Calu3 (cell line): ENCODE measurements around the gene CLDN10. TPM values are rescaled to one million over a fixed set of nuclear protein-coding genes. Genes with fewer than 3 reads are reported as not detected.

ENCODE experiments used
- BruUV-seq: library from RNA; stranded (reverse); fragments of 400-500 nt; replicated peaks from 2 replicates; lab custom pipeline; 2021; lab: Mats Ljungman, UMichigan
- CTCF ChIA-PET: fragments of 300-600 bp; sonication (Branson Sonifier 250); formaldehyde crosslinking; loops from one replicate; lab custom pipeline; 2022; ENCODE audit warnings: antibody characterized with exemption; lab: Charles Lee
- DNase-seq: peaks from one replicate; pipeline ENCODE4 v3.0.0; 2022
- H3K27ac Mint-ChIP-seq: one replicate; pipeline ENCODE4 v1.8.0; 2022; ENCODE audit warnings: mixed read lengths; ENCODE audit not compliant: unreplicated experiment
- H3K27me3 Mint-ChIP-seq: one replicate; pipeline ENCODE4 v1.8.0; 2022; ENCODE audit warnings: mixed read lengths; ENCODE audit not compliant: unreplicated experiment
- H3K36me3 Mint-ChIP-seq: one replicate; pipeline ENCODE4 v1.8.0; 2022; ENCODE audit warnings: mild to moderate bottlenecking, moderate library complexity, mixed read lengths; ENCODE audit not compliant: insufficient read depth, unreplicated experiment
- H3K4me1 Mint-ChIP-seq: one replicate; pipeline ENCODE4 v1.8.0; 2022; ENCODE audit warnings: mild to moderate bottlenecking, low read depth, mixed read lengths; ENCODE audit not compliant: unreplicated experiment
- H3K4me3 Mint-ChIP-seq: one replicate; pipeline ENCODE4 v1.8.0; 2022; ENCODE audit warnings: mild to moderate bottlenecking, low read depth, moderate library complexity, mixed read lengths; ENCODE audit not compliant: unreplicated experiment
- H3K9me3 Mint-ChIP-seq: one replicate; pipeline ENCODE4 v1.8.0; 2022; ENCODE audit warnings: low read depth, mixed read lengths; ENCODE audit not compliant: unreplicated experiment
- CTCF ChIP-seq: fragments of 200-600 bp; IDR thresholded peaks from one replicate; pipeline ENCODE4 v1.8.0; 2022; ENCODE audit warnings: antibody characterized with exemption; ENCODE audit not compliant: unreplicated experiment
- intact Hi-C: fragments of 100-400 bp; cut with micrococcal nuclease; formaldehyde crosslinking; loops from one replicate; pipeline ENCODE4 v1.10.0; 2022; ENCODE audit not compliant: unreplicated experiment
- total RNA-seq: library from RNA; stranded (reverse); gene quantifications from 2 replicates; pipeline ENCODE4 v1.2.3, GENCODE V29; 2022

The CLDN10 gene
- total RNA-seq, 1 experiment from 2014 or later: 55.0 TPM

GRCh38 chr13:95568131-95568530 lies 15.6 kb downstream of the CLDN10 start:
- CTCF ChIA-PET: no interaction called here
- no peak overlapping the region for H3K4me3 Mint-ChIP-seq
- no peak overlapping the region for H3K27ac Mint-ChIP-seq
- no peak for DNase-seq
- no peaks in the 10 kb centered on the region for H3K27me3 Mint-ChIP-seq
- BruUV-seq: no TSS peak
- H3K4me1 Mint-ChIP-seq: no peaks in the 10 kb centered on the region
- no peak for TF ChIP-seq CTCF
- no peaks in the 10 kb centered on the region for H3K9me3 Mint-ChIP-seq
- intact Hi-C loops: no loop called here
- H3K36me3 Mint-ChIP-seq: peaks cover 4% of the 10 kb centered on the region

DNA sequence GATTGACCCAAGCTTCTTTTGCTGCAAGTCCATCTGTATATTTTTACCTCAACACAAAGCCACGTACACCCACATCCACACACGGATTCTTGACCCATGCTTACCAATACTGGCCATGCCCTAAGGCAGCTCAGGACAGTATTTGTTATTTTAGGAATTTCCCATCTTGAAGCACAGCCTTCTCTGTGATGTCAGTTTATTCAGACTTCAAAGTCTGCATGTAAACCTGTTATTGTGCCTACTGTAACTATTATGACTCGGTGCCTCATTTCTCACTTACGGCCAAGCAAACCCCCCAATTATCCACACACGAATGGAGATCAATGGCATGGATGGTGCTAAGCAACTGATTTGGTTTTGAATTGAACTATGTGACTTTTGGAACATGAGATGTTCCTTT lies 17.5 kb downstream of the CLDN10 start:
- DNase-seq: no peak
- CTCF ChIA-PET: no interaction called here
- Mint-ChIP-seq H3K27me3 (no peaks in the 10 kb centered on the region), H3K36me3 (peaks cover 4% of the 10 kb centered on the region), H3K4me3 (no peak overlapping the region), H3K4me1 (no peaks in the 10 kb centered on the region), H3K27ac (no peak overlapping the region), H3K9me3 (no peaks in the 10 kb centered on the region)
- TF ChIP-seq CTCF: no peak
- intact Hi-C loops: no loop called here
- no TSS peak for BruUV-seq

DNA sequence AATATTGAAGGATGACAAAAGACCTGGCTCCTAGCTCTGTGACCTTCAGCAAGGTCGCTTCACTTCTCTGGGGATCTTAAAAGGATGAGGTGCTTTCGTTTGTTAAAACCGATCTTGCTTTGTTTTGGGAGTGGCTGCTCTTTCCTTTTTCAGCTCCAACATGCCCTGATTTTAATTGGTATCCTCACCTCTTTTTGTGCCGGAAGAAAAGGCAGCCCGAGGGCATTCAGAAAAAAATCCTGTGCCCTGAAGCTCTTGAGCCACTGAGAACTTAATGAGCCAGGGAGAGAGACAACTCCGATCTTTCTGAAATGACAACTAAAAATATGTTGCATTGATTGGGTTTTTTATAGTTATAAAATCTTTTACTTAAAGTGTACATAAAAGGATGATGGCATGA lies 19.4 kb downstream of the CLDN10 start:
- Mint-ChIP-seq H3K27ac (no peak overlapping the region), H3K27me3 (no peaks in the 10 kb centered on the region), H3K4me1 (no peaks in the 10 kb centered on the region), H3K9me3 (no peaks in the 10 kb centered on the region), H3K4me3 (no peak overlapping the region), H3K36me3 (no peaks in the 10 kb centered on the region)
- no TSS peak for BruUV-seq
- CTCF ChIA-PET: no interaction called here
- intact Hi-C loops: no loop called here
- TF ChIP-seq CTCF: no peak
- DNase-seq: no peak

DNA sequence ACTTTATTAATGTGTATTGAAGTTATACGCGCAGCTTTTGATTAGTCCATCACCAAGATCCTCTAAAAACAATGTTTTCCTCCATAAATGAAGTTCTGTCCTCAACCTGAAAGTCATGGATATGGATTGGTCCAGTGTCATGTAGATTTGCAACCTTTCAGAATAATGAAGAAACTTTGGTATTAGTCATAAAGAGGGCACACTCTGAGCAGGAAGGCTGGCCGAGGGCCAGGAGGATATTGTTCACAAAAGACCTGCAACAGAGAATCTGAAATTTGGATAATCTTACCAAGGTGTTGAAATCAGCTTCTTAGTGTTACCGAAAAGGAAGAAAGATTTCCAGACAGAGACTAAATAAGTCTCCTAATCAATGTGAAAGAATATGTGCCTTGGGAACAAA lies 20.7 kb downstream of the CLDN10 start:
- Mint-ChIP-seq H3K27me3 (no peaks in the 10 kb centered on the region), H3K9me3 (no peaks in the 10 kb centered on the region), H3K36me3 (no peaks in the 10 kb centered on the region), H3K27ac (no peak overlapping the region), H3K4me1 (no peaks in the 10 kb centered on the region), H3K4me3 (no peak overlapping the region)
- intact Hi-C loops: no loop called here
- no peak for TF ChIP-seq CTCF
- CTCF ChIA-PET: no interaction called here
- DNase-seq: peak; percentile 22
- BruUV-seq: no TSS peak

- H3K36me3 Mint-ChIP-seq: no peaks in the 10 kb centered on the region
- no peak for TF ChIP-seq CTCF
- BruUV-seq: no TSS peak
- H3K27ac Mint-ChIP-seq: no peak overlapping the region
- H3K27me3 Mint-ChIP-seq: no peaks in the 10 kb centered on the region
- no peaks in the 10 kb centered on the region for H3K4me1 Mint-ChIP-seq
- no peaks in the 10 kb centered on the region for H3K9me3 Mint-ChIP-seq
- H3K4me3 Mint-ChIP-seq: no peak overlapping the region
- no peak for DNase-seq
- intact Hi-C loops: no loop called here
- CTCF ChIA-PET: no interaction called here
Observed at GRCh38 chr13:95579303-95579702, 26.8 kb downstream of the CLDN10 start.
